NCI-H2081 treated with DMSO at 0.1 percent for 48 hours (cell line): Measurements from ENCODE around the gene STXBP4.

Experiments
- DNase-seq: peaks from one replicate; lab custom pipeline; 2025; lab: John Stamatoyannopoulos, UW

Gene STXBP4

DNA sequence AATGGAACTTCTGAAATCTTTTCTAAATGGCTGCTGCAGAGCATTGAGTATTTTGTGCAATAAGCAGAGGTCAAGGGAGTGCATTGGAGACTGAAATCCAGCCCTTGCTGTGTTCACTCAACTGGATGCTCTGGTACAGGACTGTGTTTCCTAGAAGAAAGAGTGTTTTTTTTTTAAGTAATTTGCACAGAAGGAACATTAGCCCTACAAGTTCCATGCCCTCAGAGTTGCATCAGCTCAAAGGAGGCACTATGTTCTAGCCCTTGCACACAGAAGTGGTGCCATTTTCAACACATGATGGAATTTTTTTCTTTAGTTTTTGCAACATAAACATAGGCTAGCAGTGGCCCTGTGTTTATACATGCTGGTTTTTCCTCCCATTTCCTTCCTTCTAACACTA, 152.1 kb downstream of the STXBP4 start:
- DNase-seq, result no peak

GRCh38 chr17:55121268-55121667, 152.7 kb downstream of the STXBP4 start:
- DNase-seq, result no peak

GRCh38 chr17:55122114-55122513, 153.5 kb downstream of the STXBP4 start:
- DNase-seq, result no peak

DNA sequence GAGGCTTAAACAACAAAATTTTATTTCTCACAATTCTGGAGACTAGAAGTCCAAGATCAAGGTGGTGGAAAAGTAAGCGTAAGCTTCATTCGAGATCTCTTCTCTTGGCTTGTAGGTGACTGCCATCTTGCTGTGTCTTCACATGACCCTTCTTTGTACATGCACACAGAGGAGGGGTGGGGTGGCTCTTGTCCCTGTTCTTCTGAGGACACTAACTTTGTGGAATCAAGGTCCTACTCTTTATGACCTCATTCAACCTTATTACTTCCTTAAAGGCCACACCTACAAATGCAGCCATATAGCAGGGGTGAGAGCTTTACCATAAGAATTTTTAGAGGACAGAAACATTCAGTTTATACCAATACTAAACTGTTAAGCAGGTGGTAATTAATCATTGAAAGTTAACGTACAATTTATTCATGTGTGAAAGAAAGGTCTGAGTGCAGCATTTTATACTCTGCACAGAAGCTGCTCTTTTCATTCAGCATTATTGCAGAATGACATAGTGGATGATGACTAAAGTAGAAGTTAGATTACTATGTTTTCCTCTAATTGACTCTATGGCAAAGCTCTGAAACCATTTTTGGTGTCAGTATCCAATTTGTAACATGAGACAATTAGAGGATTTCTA, 156.3 kb downstream of the STXBP4 start:
- no peak for DNase-seq

GRCh38 chr17:55133583-55133982, 165.0 kb downstream of the STXBP4 start:
- DNase-seq, result no peak

- DNase-seq, result no peak
Observed at GRCh38 chr17:55134486-55135157, 166.1 kb downstream of the STXBP4 start.

DNA sequence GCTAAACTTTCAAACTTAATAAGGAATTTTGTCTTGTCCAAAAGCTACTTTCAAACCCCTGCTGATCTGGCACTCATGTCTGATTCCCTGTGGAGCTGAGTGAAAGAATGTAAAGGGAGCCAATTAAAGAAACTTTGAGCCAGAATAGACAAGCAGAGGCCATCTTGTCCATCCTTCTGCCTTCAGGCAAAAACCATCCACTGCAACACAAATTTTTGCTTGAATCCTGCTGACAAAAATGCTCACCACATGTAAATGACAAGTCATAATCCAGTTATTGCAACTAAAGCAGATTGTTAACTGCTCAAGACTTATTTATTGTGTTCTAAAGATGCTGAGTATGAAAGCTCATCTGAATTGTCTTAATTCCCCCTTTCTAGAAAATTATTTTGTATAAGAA, 172.2 kb downstream of the STXBP4 start:
- no peak for DNase-seq

DNA sequence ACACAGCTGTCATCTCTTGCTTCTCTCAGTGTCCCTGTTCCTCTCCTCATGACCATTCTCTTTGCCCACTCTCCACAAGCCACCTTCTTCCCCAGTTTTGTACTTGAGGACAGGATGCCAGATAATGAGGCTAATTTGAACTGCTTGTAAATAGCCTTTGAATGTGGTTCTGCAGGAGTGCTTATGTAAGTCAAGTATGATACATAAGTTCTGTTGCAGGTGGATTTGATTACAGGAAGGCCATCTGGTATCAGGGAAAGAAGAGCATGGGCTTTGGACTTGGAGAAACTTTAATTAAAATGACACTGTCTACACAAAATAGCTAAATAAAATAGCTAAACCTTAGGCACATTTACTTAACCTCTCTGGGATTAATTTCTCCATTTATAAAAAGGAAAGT, 176.0 kb downstream of the STXBP4 start:
- DNase-seq, result no peak

DNA sequence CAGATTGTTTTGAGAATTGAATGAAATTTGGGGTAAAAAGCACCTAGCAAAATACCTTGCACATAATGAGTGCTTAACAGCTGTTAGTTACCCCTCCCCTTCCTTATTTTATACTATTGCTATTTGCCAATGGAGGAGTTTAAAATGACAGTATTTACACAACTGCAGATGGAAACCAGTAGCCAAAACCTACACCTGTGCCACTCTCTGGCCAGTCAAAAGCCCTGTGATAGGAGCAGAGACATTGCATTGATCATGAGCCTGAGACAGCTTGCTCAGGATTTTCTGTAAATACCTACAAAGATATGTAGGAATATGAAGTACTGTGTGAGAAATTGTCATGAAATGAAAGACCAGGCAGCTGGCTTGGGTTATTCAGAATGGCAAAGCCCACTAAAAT, 180.9 kb downstream of the STXBP4 start:
- DNase-seq, result no peak

- DNase-seq, result no peak
Observed at GRCh38 chr17:55152236-55152635, 183.7 kb downstream of the STXBP4 start.

- no peak for DNase-seq
Observed at GRCh38 chr17:55154101-55154500, 185.5 kb downstream of the STXBP4 start.

DNA sequence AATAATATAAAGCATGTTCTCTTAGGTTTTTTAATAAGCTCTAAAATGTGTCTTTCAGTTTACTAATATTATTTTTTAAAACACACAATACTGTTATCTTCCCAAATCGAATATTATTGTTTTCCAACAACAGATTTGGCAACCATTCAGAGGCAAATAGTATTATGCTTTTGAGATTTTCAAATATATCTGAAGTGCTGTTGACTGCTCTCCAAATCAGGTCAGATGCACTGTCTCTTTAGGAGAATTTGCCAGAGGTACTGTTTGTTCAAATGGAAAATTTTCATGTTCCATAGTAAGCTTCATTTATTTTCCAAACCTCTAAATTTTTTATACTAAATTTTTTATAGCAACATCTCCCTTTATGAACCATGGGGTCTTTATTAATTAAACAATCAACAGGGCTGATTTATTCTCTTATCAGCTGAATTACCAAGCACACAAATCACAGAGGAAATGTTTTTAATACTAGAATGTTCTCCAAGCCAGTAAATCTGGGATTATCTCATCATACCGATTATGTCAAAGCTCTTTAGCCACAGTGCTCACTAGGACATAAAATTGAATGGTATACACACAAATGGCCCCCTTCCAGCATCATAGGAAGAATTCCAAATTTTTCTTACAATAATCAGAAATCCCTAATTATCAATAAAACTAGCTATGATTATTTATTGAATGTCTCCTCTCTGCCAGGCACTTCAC, 187.4 kb downstream of the STXBP4 start:
- no peak for DNase-seq

GRCh38 chr17:55157165-55157564, 188.6 kb downstream of the STXBP4 start:
- no peak for DNase-seq

GRCh38 chr17:55158439-55158838, 189.9 kb downstream of the STXBP4 start:
- no peak for DNase-seq

DNA sequence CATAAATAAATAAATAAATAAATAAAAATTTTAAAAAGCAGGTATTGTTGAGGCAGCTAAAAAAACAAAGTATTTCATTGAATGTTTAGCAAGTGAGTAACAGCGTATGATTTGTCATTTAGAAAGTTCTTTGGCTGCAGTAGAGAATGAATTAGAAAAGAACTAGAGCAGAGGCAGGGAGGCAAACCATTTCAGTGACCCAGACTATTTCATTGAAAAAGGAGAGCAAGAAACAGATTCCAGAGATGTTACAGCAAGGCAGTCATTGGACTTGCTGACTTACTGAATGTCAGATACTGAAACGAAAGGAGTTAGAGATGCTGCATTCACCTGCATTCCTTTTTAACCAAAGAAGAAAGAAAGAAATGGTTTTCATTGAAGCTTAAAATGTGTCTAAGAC, 190.7 kb downstream of the STXBP4 start:
- DNase-seq, result no peak

GRCh38 chr17:55160501-55160900, 191.9 kb downstream of the STXBP4 start:
- DNase-seq, result no peak

DNA sequence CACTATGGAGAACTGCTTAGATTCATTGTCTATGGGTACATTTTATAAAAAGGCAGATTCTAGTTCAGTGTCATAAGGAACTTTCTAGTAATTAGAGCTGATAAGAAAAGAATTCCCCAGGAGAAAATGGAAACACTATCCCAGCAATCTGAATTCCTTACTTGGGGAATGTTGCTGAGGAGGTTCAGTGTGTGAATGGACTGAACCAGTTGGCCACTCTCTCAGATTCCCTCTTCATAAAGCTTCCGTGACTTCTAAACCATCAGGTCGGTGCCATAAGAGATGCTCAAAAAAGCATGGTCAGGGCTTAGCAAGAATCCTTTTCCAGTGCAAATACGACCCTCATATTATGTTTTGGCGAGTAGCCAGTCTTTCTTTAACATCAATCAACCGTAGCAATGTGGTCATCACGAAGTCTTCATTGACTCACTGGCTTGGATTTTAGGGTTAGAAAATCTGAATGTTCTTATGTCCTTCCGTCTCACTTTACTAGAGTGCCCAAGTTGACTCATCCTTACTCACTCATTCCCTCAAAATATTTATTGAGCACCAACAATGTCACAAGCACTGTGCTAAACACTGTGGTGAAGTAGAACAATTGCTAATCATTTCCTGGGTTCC, 193.5 kb downstream of the STXBP4 start:
- DNase-seq, result no peak

- DNase-seq, result no peak
Observed at GRCh38 chr17:55162556-55162946, 194.0 kb downstream of the STXBP4 start.

DNA sequence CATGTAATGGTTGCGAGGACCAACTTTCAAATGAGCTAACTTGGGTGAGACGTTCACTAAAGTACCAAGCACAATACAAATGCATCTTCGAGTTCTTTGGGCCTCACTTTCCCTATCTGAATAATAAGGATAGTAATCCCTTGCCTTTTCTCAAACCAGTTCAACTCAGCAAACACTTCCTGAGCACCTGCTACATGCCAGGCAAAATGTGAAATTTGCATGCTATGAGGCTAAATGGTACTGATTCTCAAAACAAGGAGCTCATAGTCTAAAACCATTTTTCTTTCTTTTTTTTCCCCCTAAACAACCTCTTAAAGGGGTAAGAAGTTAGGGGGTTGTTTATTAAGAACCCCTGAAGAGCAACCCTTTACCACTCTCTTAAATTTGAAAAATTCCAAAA, 194.8 kb downstream of the STXBP4 start:
- DNase-seq, result no peak

GRCh38 chr17:55166506-55166905, 197.9 kb downstream of the STXBP4 start:
- DNase-seq, result no peak

- no peak for DNase-seq
Observed at GRCh38 chr17:55167024-55167725, 198.6 kb downstream of the STXBP4 start.

- DNase-seq, result no peak
Observed at GRCh38 chr17:55168958-55169687, 200.6 kb downstream of the STXBP4 start.
